B cell (primary cell): ENCODE measurements around the gene NME9.

Source experiments
- EZH2 ChIP-seq: IDR thresholded peaks from 2 replicates; pipeline ENCODE4 v1.6.1; 2012; ENCODE audit warnings: borderline replicate concordance, low read depth, mild to moderate bottlenecking, moderate library complexity, low read length; ENCODE audit not compliant: insufficient read depth, poor library complexity, severe bottlenecking
- TF ChIP-seq, protein P1 (sequence below): fragments of 200-600 bp; IDR thresholded peaks from one replicate; pipeline ENCODE4 v1.8.0; 2022; ENCODE audit warnings: antibody characterized with exemption, mild to moderate bottlenecking

DNA sequence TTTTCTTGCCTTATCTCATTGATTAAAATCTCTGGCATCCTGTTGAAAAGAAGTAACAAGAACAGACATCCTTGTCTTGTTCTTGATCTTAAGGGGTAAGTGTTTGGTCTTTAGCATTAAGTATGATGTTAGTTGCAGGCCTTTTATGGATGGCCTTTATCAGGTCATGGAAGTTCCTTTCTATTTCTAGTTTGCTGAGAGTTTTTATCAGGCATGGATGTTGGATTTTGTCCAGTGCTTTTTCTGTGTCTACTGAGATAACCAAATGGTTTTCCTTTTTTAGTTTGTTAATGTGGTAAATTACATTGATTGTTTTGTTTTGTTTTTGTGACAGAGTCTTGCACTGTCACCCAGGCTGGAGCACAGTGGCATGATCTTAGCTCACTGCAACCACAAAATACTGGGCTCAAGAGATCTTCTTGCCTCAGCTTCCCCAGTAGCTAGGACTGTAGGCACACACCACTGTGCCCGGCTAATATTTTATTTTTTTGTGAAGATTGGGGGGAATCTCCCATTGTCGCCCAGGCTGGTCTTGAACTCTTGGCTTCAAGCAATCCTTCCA is 45.0 kb upstream of the NME9 start:
- TF ChIP-seq, protein P1, sequence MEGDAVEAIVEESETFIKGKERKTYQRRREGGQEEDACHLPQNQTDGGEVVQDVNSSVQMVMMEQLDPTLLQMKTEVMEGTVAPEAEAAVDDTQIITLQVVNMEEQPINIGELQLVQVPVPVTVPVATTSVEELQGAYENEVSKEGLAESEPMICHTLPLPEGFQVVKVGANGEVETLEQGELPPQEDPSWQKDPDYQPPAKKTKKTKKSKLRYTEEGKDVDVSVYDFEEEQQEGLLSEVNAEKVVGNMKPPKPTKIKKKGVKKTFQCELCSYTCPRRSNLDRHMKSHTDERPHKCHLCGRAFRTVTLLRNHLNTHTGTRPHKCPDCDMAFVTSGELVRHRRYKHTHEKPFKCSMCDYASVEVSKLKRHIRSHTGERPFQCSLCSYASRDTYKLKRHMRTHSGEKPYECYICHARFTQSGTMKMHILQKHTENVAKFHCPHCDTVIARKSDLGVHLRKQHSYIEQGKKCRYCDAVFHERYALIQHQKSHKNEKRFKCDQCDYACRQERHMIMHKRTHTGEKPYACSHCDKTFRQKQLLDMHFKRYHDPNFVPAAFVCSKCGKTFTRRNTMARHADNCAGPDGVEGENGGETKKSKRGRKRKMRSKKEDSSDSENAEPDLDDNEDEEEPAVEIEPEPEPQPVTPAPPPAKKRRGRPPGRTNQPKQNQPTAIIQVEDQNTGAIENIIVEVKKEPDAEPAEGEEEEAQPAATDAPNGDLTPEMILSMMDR = no peak
- no peak for TF ChIP-seq EZH2
